ENCODE data around the gene RNU2-1. TPM values are rescaled to one million over a fixed set of nuclear protein-coding genes. Genes with fewer than 3 reads are reported as not detected.
A peak's percentile ranks its signal among the peaks of the same experiment; 100 is the strongest.

Gene RNU2-1
- total and polyA plus RNA-seq, 2 experiments from 2014 or later: 11.2 TPM; not detected in 1

DNA sequence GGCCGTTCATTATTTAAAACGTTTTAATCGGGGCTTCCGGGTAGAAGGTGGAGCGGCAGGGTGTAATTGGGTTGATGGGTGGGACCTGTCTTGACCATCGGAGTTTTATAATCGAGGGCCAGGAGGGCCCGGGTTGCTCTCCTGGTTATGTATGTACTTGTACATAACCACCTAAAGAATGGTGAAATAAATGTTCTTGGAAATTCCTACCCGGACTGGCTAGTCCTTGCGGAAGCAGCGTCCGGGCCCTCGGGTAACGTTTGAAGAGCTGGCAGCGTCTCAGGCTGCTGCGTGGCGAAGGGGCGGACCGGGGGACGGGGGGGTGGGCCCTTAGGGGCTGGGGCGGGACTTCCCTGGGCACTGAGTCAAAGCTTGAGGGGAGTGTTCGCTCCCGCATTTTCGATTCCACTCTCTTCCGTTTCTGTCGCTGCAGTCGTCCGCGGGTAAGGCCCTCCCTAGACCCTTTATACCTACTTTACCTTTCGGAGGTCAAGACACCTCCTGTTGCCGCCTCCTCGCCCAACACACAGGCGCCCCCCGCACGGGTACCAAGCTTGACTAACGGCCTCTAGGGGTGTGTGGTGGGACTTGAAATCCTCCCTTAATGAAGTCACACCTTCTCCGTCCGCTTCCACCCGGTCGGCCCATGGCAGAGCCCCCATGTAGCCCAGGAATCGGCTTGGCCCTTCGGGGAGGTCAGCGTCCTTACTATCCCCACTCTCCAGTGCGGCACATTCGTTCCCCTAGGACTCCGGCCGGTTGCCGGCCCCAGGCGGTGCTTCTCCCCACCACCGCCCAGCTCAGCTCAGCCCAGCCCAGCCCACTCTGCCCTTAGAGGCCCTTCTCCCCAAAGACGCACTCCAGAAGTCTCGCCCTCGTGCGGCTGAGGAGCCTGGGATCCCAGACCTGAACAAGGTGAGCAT, 22.0 kb downstream of the RNU2-1 start, which contains the start of gene TMEM106A:
Gene TMEM106A, plus strand, starts transcription at position 396 of the 923 bp plus-strand sequence. CDS start 1,167 bp downstream, outside the sequence.
- peak within 1 kb of the TSS; percentile 59 for H3K4me3 ChIP-seq
- peak within 1 kb of the TSS; percentile 78 for H3K4me2 ChIP-seq
- Mint-ChIP-seq H3K9me3 (no peaks in the 10 kb centered on the region; the same call in 2 of the 3 replicates), H3K27ac (peak within 1 kb of the TSS; percentile 90), H3K36me3 (ENCODE audit: low read depth) (peaks cover 7% of the 10 kb centered on the region), H3K4me3 (peak within 1 kb of the TSS; percentile 92), H3K4me1 (peaks cover 14% of the 10 kb centered on the region), H3K27me3 (ENCODE audit: insufficient read depth, low read depth, poor library complexity) (peaks cover 5% of the 10 kb centered on the region)
- DNase-seq (ENCODE audit: low spot score) (peak; percentile 89), ATAC-seq (peak; percentile 87)
- peak; percentile 65 for TF ChIP-seq POLR2AphosphoS5 (IDR thresholded peaks at IDR 0.05; ENCODE audit: low read depth)
- no peak for TF ChIP-seq STAT1 (IDR thresholded peaks at IDR 0.05; ENCODE audit: unreplicated experiment)
- TF ChIP-seq CTCF (conservative IDR thresholded peaks at IDR 0.05; ENCODE audit: low read depth in 2 of 2): peak; percentile 36 to 42
- peak within 1 kb of the TSS; percentile 67 for H3K27ac ChIP-seq (ENCODE audit: low read depth)
- no peaks in the 10 kb centered on the region for H3K9me2 ChIP-seq (ENCODE audit: insufficient read depth)
- H3K27me3 ChIP-seq (ENCODE audit: insufficient read depth): no peaks in the 10 kb centered on the region
- no peaks in the 10 kb centered on the region for H4K20me1 ChIP-seq (replicated peaks; ENCODE audit: insufficient read depth)
- peak within 1 kb of the TSS; percentile 74 for H2AFZ ChIP-seq
- 0 out of 2 replicates have a peak, but pooled peaks cover 6% of the 10 kb centered on the region for H3K36me3 ChIP-seq (ENCODE audit: insufficient read depth)
- peaks cover 16% of the 10 kb centered on the region for H3K4me1 ChIP-seq (ENCODE audit: insufficient read depth)
- H3K79me2 ChIP-seq (replicated peaks; ENCODE audit: insufficient read depth): no peaks in the 10 kb centered on the region
- 0 out of 2 replicates have a peak, but pooled peaks cover 4% of the 10 kb centered on the region for H3F3A ChIP-seq (replicated peaks; ENCODE audit: low read depth)

DNA sequence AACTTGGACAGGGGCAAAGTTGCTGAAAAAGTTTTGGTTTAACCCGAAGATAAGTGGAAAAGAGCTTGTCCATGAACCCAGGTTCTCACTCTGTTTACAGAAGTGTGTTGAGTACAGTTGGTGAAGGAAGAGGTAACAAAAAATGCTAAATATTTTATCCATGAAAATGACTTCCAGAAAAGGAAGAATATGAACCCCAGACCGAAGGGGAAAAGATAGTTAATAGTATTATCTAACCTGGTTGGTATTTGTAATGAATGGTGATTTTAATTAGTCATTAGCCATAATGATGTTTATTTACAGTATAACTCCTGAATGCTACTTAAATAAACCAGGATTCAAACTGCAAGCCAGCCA, 22.7 kb downstream of the RNU2-1 start:
- TF ChIP-seq REST (IDR thresholded peaks at IDR 0.05; ENCODE audit: unreplicated experiment) (no peak), POLR2AphosphoS5 (IDR thresholded peaks at IDR 0.05; ENCODE audit: low read depth) (no peak), CREB1 (CRISPR knock-in tag; IDR thresholded peaks at IDR 0.05; ENCODE audit: low read depth) (no peak), NANOG (IDR thresholded peaks at IDR 0.05; ENCODE audit: borderline replicate concordance) (no peak), STAT1 (IDR thresholded peaks at IDR 0.05; ENCODE audit: unreplicated experiment) (no peak), ZNF331 (CRISPR knock-in tag; IDR thresholded peaks at IDR 0.05; ENCODE audit: low read depth) (no peak)
- peaks cover 14% of the 10 kb centered on the region for H3K4me1 Mint-ChIP-seq
- peak overlapping the region; percentile 10 for H3K27ac ChIP-seq (ENCODE audit: low read depth)
- H3K4me1 ChIP-seq (ENCODE audit: insufficient read depth): peaks cover 16% of the 10 kb centered on the region
- no peaks in the 10 kb centered on the region; the same call in 2 of the 3 replicates for H3K9me3 Mint-ChIP-seq
- 0 out of 2 replicates have a peak, but pooled peaks cover 6% of the 10 kb centered on the region for H3K36me3 ChIP-seq (ENCODE audit: insufficient read depth)
- no peaks in the 10 kb centered on the region for H3K27me3 ChIP-seq (ENCODE audit: insufficient read depth)
- H3F3A ChIP-seq (replicated peaks; ENCODE audit: low read depth): 0 out of 2 replicates have a peak, but pooled peaks cover 4% of the 10 kb centered on the region
- no peaks in the 10 kb centered on the region for H4K20me1 ChIP-seq (replicated peaks; ENCODE audit: insufficient read depth)
- DNase-seq (ENCODE audit: low spot score): no peak
- H3K9me2 ChIP-seq (ENCODE audit: insufficient read depth): no peaks in the 10 kb centered on the region
- peak overlapping the region; percentile 74 for H2AFZ ChIP-seq
- H3K27me3 Mint-ChIP-seq (ENCODE audit: insufficient read depth, low read depth, poor library complexity): peaks cover 5% of the 10 kb centered on the region
- H3K79me2 ChIP-seq (replicated peaks; ENCODE audit: insufficient read depth): no peaks in the 10 kb centered on the region
- H3K4me3 ChIP-seq: peak overlapping the region; percentile 59
- H3K4me2 ChIP-seq: peak overlapping the region; percentile 78
- no peak for ATAC-seq
- no peak overlapping the region for H3K27ac Mint-ChIP-seq
- H3K4me3 Mint-ChIP-seq: peak overlapping the region; percentile 92
- H3K36me3 Mint-ChIP-seq (ENCODE audit: low read depth): peaks cover 7% of the 10 kb centered on the region

Data from GM23338 (cell line).